SK-N-SH (cell line): Measurements from ENCODE around the gene MCM9. TPM values are rescaled to one million over a fixed set of nuclear protein-coding genes. Genes with fewer than 3 reads are reported as not detected.

Experiments
- CTCF ChIA-PET: fragments of 300-600, 350-600 bp; formaldehyde crosslinking; extraction: SDS; loops from one replicate; lab custom pipeline; 2021; lab: Yijun Ruan, JAX
- POLR2A ChIA-PET: fragments of 350-600 bp; sonication (Branson Sonifier 250); formaldehyde crosslinking; extraction: SDS; loops from one replicate; lab custom pipeline; 2020; ENCODE audit warnings: antibody characterized with exemption, inconsistent platforms; lab: Yijun Ruan, JAX
- DNase-seq: peaks from one replicate; pipeline ENCODE4 v3.0.0; 2012
- H2AFZ ChIP-seq: fragments of 200-600 bp; sonication (generic); 2 replicates; pipeline ENCODE4 v1.8.1; 2016; ENCODE audit warnings: antibody characterized with exemption, mild to moderate bottlenecking, low read depth
- H3F3A ChIP-seq: fragments of 200-600 bp; sonication (generic); replicated peaks from 2 replicates; pipeline ENCODE3; 2016; ENCODE audit warnings: antibody characterized with exemption, mild to moderate bottlenecking; ENCODE audit not compliant: insufficient read depth
- H3K27ac ChIP-seq, 2 experiments: fragments of 200-500 bp in 1 of 2; fragments of 200-600 bp in 1 of 2; sonication (Bioruptor generic) in 1 of 2; sonication (generic), shearing (Covaris generic) in 1 of 2; 2 replicates each; pipeline versions ENCODE4 v1.5.1 to v1.6.1; 2014 to 2016; ENCODE audit warnings: low read depth in 2 of 2, inconsistent platforms in 1 of 2, low read length in 1 of 2, mild to moderate bottlenecking in 1 of 2, mixed read lengths in 1 of 2
- H3K27me3 ChIP-seq: fragments of 200-600 bp; sonication (generic), shearing (Covaris generic); 2 replicates; pipeline ENCODE4 v1.6.1; 2016; ENCODE audit warnings: mixed run types; ENCODE audit not compliant: insufficient read depth
- H3K36me3 ChIP-seq, 2 experiments: fragments of 200-500 bp in 1 of 2; fragments of 200-600 bp in 1 of 2; sonication (Bioruptor generic) in 1 of 2; sonication (generic) in 1 of 2; replicated peaks in 1 of 2; 2 replicates each; pipeline versions ENCODE3 to v1.5.1; 2014 to 2016; ENCODE audit warnings: low read length in 1 of 2, mild to moderate bottlenecking in 1 of 2; ENCODE audit not compliant: insufficient read depth in 2 of 2, control insufficient read depth in 1 of 2
- H3K4me1 ChIP-seq, 2 experiments: fragments of 200-500 bp in 1 of 2; fragments of 200-600 bp in 1 of 2; sonication (Bioruptor generic) in 1 of 2; sonication (generic), shearing (Covaris generic) in 1 of 2; 2 replicates each; pipeline versions ENCODE4 v1.5.1 to v1.6.1; 2014 to 2016; ENCODE audit warnings: low read depth in 1 of 2, low read length in 1 of 2, mixed run types in 1 of 2; ENCODE audit not compliant: insufficient read depth in 2 of 2, control insufficient read depth in 1 of 2
- H3K4me2 ChIP-seq: fragments of 200-600 bp; sonication (generic), shearing (Covaris generic); 2 replicates; pipeline ENCODE4 v1.6.1; 2017; ENCODE audit warnings: mixed run types
- H3K4me3 ChIP-seq, 2 experiments: fragments of 200-500 bp in 1 of 2; fragments of 200-600 bp in 1 of 2; sonication (Bioruptor generic) in 1 of 2; sonication (generic), shearing (Covaris generic) in 1 of 2; 2 replicates each; pipeline versions ENCODE4 v1.5.1 to v1.8.1; 2014 to 2016; ENCODE audit warnings: low read depth in 2 of 2, inconsistent platforms in 1 of 2, low read length in 1 of 2, mild to moderate bottlenecking in 1 of 2, mixed read lengths in 1 of 2, moderate library complexity in 1 of 2
- H3K79me2 ChIP-seq: fragments of 200-600 bp; sonication (generic); 2 replicates; pipeline ENCODE4 v1.8.1; 2017; ENCODE audit warnings: mild to moderate bottlenecking; ENCODE audit not compliant: insufficient read depth
- H3K9ac ChIP-seq: fragments of 200-600 bp; sonication (generic); 2 replicates; pipeline ENCODE4 v1.6.1; 2017; ENCODE audit warnings: mixed run types
- H3K9me2 ChIP-seq: fragments of 200-600 bp; sonication (generic); 2 replicates; pipeline ENCODE4 v1.6.1; 2017; ENCODE audit warnings: mixed run types
- H3K9me3 ChIP-seq: fragments of 200-600 bp; sonication (generic); 2 replicates; pipeline ENCODE4 v1.6.1; 2017; ENCODE audit warnings: mixed run types, mild to moderate bottlenecking, moderate library complexity
- H4K20me1 ChIP-seq: fragments of 200-600 bp; sonication (generic); 2 replicates; pipeline ENCODE4 v1.6.1; 2017; ENCODE audit warnings: mild to moderate bottlenecking, mixed run types; ENCODE audit not compliant: insufficient read depth
- EP300 ChIP-seq, 2 experiments: IDR thresholded peaks; 2 replicates each; pipeline versions ENCODE4 v1.4.0 to v1.6.1; 2012; ENCODE audit warnings: borderline replicate concordance in 1 of 2, low read depth in 1 of 2, low read length in 1 of 2
- FOSL2 ChIP-seq: IDR thresholded peaks from 2 replicates; pipeline ENCODE4 v1.4.0; 2012; ENCODE audit warnings: low read depth, mild to moderate bottlenecking, moderate library complexity, borderline replicate concordance
- GABPA ChIP-seq: IDR thresholded peaks from 2 replicates; pipeline ENCODE4 v1.4.0; 2012; ENCODE audit warnings: low read depth, mild to moderate bottlenecking
- GATA2 ChIP-seq: sonication (generic); formaldehyde crosslinking; IDR thresholded peaks from 2 replicates; pipeline ENCODE4 v1.5.0; 2020; ENCODE audit warnings: mild to moderate bottlenecking, missing genetic modification reagents
- RAD21 ChIP-seq: IDR thresholded peaks from 2 replicates; pipeline ENCODE4 v1.6.1; 2012; ENCODE audit warnings: mild to moderate bottlenecking, low read length
- RCOR1 ChIP-seq: fragments of 150-350 bp; IDR thresholded peaks from 2 replicates; pipeline ENCODE4 v1.6.1; 2017; ENCODE audit warnings: antibody characterized with exemption, low read length
- RFX5 ChIP-seq: IDR thresholded peaks from 2 replicates; pipeline ENCODE4 v1.6.1; 2012; ENCODE audit warnings: mild to moderate bottlenecking, improper control_type of control experiment, low read length
- SIN3A ChIP-seq: IDR thresholded peaks from 2 replicates; pipeline ENCODE4 v1.6.1; 2012; ENCODE audit warnings: low read depth, mild to moderate bottlenecking, low read length, moderate library complexity, borderline replicate concordance
- TAF1 ChIP-seq: IDR thresholded peaks from 2 replicates; pipeline ENCODE4 v1.6.1; 2012; ENCODE audit warnings: low read depth, mild to moderate bottlenecking, low read length, moderate library complexity, borderline replicate concordance
- WGBS: methylation state at CpG from one replicate; pipeline ENCODE4 v1.1.6; 2017; ENCODE audit warnings: low lambda C conversion rate; 5-methylcytosine and 5-hydroxymethylcytosine counted together
- polyA plus RNA-seq, 3 experiments: library from polyadenylated mRNA; depleted of rRNA; stranded (reverse); fragments of >200 nt; gene quantifications; 2 replicates each; pipeline ENCODE4 v1.2.3, GENCODE V29; 2012
- TF ChIP-seq, protein P1 (sequence below): IDR thresholded peaks from 2 replicates; pipeline ENCODE4 v1.4.0; 2012; ENCODE audit warnings: low read depth
- TF ChIP-seq, protein P2 (sequence below): IDR thresholded peaks from 2 replicates; pipeline ENCODE4; 2012
- TF ChIP-seq, protein P3 (sequence below): fragments of 200-600 bp; sonication (generic); IDR thresholded peaks from 2 replicates; pipeline ENCODE4 v1.6.1; 2017; ENCODE audit warnings: antibody characterized with exemption, mild to moderate bottlenecking, moderate library complexity
- TF ChIP-seq, protein P4 (sequence below): fragments of 150-350 bp; IDR thresholded peaks from 2 replicates; pipeline ENCODE4 v1.6.1; 2017; ENCODE audit warnings: antibody characterized with exemption, low read length, low read depth, borderline replicate concordance

Gene MCM9
- polyA plus RNA-seq, 1 of the 3 experiments (the other 2 are of a cell fraction), result 1.7 TPM

DNA sequence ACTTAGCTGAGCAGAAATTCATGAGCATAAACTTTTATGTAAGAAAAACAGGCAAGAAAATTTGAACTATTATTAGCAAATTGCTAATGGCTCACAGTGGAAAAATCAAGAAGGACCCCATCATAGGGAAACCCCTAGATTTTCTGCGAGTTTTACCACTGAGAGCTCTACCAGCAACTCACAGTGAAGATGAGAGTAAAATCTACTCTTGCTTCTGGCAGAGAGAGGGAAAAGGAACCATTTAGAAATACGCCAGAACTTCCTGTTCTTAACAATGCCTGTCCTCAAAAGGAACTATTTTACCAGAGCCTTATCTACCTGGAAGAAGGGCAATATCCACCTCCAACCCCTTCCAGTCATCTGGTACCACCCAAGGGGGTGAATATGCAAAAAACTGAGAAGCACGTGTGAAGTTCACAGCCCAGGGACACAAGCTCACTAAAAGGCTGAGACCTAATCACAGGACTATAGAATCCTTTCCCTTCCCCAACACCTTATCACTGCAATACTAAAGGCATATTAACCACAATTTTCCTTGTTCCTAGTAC lies 75.4 kb downstream of the MCM9 start:
- H3K4me2 ChIP-seq, result no peak overlapping the region
- DNase-seq, result no peak
- no peak overlapping the region for H3K9ac ChIP-seq
- no peaks in the 10 kb centered on the region for H3K27me3 ChIP-seq
- no peak overlapping the region for H2AFZ ChIP-seq
- H3K27ac ChIP-seq, result no peak overlapping the region
- 78% methylated on average over 3 of the region's 3 CpGs for WGBS
- no peak overlapping the region for H3K4me3 ChIP-seq
- no peaks in the 10 kb centered on the region for H3K9me2 ChIP-seq
- peaks cover 4% of the 10 kb centered on the region for H3F3A ChIP-seq
- no peaks in the 10 kb centered on the region for H4K20me1 ChIP-seq
- CTCF ChIA-PET, result interaction anchor here (0.6 kb wide), 1 partner anchor 165 kb away, joined by 3 read pairs; no protein-coding TSS in a partner anchor
- no peaks in the 10 kb centered on the region for H3K9me3 ChIP-seq
- TF ChIP-seq GABPA, result no peak
- TF ChIP-seq, protein P1, sequence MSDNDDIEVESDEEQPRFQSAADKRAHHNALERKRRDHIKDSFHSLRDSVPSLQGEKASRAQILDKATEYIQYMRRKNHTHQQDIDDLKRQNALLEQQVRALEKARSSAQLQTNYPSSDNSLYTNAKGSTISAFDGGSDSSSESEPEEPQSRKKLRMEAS, result no peak
- no peak for TF ChIP-seq RFX5
- TF ChIP-seq, protein P2, sequence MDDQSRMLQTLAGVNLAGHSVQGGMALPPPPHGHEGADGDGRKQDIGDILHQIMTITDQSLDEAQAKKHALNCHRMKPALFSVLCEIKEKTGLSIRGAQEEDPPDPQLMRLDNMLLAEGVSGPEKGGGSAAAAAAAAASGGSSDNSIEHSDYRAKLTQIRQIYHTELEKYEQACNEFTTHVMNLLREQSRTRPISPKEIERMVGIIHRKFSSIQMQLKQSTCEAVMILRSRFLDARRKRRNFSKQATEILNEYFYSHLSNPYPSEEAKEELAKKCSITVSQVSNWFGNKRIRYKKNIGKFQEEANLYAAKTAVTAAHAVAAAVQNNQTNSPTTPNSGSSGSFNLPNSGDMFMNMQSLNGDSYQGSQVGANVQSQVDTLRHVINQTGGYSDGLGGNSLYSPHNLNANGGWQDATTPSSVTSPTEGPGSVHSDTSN, result no peak
- TF ChIP-seq FOSL2, result no peak
- no peak for TF ChIP-seq RAD21
- TF ChIP-seq, protein P3, sequence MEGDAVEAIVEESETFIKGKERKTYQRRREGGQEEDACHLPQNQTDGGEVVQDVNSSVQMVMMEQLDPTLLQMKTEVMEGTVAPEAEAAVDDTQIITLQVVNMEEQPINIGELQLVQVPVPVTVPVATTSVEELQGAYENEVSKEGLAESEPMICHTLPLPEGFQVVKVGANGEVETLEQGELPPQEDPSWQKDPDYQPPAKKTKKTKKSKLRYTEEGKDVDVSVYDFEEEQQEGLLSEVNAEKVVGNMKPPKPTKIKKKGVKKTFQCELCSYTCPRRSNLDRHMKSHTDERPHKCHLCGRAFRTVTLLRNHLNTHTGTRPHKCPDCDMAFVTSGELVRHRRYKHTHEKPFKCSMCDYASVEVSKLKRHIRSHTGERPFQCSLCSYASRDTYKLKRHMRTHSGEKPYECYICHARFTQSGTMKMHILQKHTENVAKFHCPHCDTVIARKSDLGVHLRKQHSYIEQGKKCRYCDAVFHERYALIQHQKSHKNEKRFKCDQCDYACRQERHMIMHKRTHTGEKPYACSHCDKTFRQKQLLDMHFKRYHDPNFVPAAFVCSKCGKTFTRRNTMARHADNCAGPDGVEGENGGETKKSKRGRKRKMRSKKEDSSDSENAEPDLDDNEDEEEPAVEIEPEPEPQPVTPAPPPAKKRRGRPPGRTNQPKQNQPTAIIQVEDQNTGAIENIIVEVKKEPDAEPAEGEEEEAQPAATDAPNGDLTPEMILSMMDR, result no peak
- TF ChIP-seq TAF1, result no peak
- no peak for TF ChIP-seq GATA2 (CRISPR knock-in tag)
- TF ChIP-seq, all 33 proteins: peak for 0
- no peaks in the 10 kb centered on the region for H3K4me1 ChIP-seq
- POLR2A ChIA-PET, result no interaction called here
- peaks cover 0 to 5% of the 10 kb centered on the region in 2 experiments for H3K36me3 ChIP-seq
- H3K79me2 ChIP-seq, result no peaks in the 10 kb centered on the region; the same call in 1 of the 2 replicates

DNA sequence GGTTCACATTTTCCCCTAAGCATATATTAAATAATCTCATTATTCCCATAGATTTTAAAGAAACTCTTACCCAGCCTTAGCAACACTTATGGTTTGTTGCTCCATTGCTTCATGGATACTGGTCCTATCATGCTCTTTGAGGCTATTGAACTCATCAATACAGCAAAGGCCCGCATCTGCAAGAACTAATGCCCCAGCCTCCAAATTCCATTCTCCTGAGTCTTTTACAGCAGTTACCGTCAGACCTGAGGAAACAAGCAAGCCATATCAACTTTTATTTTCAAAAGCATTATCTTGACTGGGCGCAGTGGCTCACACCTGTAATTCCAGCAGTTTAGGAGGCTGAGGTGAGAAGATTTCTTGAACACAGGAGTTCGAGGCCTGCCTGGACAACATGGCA lies 78.7 kb downstream of the MCM9 start:
- no peaks in the 10 kb centered on the region for H3K4me1 ChIP-seq
- ChIA-PET POLR2A (no interaction called here), CTCF (no interaction called here)
- H3K27me3 ChIP-seq, result no peaks in the 10 kb centered on the region
- H3K4me3 ChIP-seq, result no peak overlapping the region
- 93% methylated on average over 4 of the region's 4 CpGs for WGBS
- peaks cover 4% of the 10 kb centered on the region for H3F3A ChIP-seq
- H3K27ac ChIP-seq, result no peak overlapping the region
- H3K9ac ChIP-seq, result no peak overlapping the region
- no peak overlapping the region for H3K4me2 ChIP-seq
- H3K9me3 ChIP-seq, result no peaks in the 10 kb centered on the region
- H3K9me2 ChIP-seq, result no peaks in the 10 kb centered on the region
- H3K36me3 ChIP-seq, result peaks cover 0 to 5% of the 10 kb centered on the region in 2 experiments
- no peaks in the 10 kb centered on the region for H4K20me1 ChIP-seq
- H3K79me2 ChIP-seq, result no peaks in the 10 kb centered on the region; the same call in 1 of the 2 replicates
- no peak overlapping the region for H2AFZ ChIP-seq
- TF ChIP-seq GATA2 (CRISPR knock-in tag) (no peak), RCOR1 (no peak), SIN3A (no peak), EP300 (IDR thresholded peaks at IDR 0.05; ENCODE audit: borderline replicate concordance in 1 of 2, low read depth in 1 of 2, low read length in 1 of 2) (no peak)
- TF ChIP-seq, protein P4, sequence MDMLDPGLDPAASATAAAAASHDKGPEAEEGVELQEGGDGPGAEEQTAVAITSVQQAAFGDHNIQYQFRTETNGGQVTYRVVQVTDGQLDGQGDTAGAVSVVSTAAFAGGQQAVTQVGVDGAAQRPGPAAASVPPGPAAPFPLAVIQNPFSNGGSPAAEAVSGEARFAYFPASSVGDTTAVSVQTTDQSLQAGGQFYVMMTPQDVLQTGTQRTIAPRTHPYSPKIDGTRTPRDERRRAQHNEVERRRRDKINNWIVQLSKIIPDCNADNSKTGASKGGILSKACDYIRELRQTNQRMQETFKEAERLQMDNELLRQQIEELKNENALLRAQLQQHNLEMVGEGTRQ, result no peak
- no peak for DNase-seq
